Gastrocnemius medialis (tissue), 4 donors: ENCODE data around the gene MEGF8. TPM values are rescaled to one million over a fixed set of nuclear protein-coding genes. Genes with fewer than 3 reads are reported as not detected.
A peak's percentile ranks its signal among the peaks of the same experiment; 100 is the strongest.

Experiments
- ATAC-seq, 2 donors: fragments of 150-250 bp; one replicate each; pipeline ENCODE4 v1.9.1; 2016
- DNase-seq, 2 donors: peaks; one replicate each; pipeline ENCODE4 v3.0.0-alpha.2; 2019
- H3K27ac ChIP-seq, 4 donors: fragments of 200-600 bp; sonication (generic); 1 replicate in 1 of 4; 2 replicates in 3 of 4; pipeline ENCODE4 v1.5.1; 2016 to 2018; ENCODE audit warnings: mild to moderate bottlenecking in 2 of 4, moderate library complexity in 1 of 4
- H3K27me3 ChIP-seq, 3 donors: fragments of 200-600 bp; sonication (generic) in 2 of 3; 1 replicate in 1 of 3; 2 replicates in 2 of 3; pipeline versions ENCODE4 v1.5.1 to v1.6.0; 2016 to 2019; ENCODE audit warnings: mild to moderate bottlenecking in 1 of 3, moderate library complexity in 1 of 3
- H3K36me3 ChIP-seq, 2 donors: fragments of 200-600 bp; sonication (generic) in 1 of 2; one replicate each; pipeline ENCODE4 v1.5.1; 2017 to 2018
- H3K4me1 ChIP-seq, 2 donors: fragments of 200-600 bp; sonication (generic) in 1 of 2; one replicate each; pipeline ENCODE4 v1.5.1; 2016 to 2017; ENCODE audit warnings: mild to moderate bottlenecking in 2 of 2
- H3K4me3 ChIP-seq, 4 donors: fragments of 200-600 bp; sonication (generic) in 3 of 4; 1 replicate in 1 of 4; 2 replicates in 3 of 4; pipeline ENCODE4 v1.5.1; 2016 to 2019; ENCODE audit warnings: mild to moderate bottlenecking in 2 of 4
- H3K9me3 ChIP-seq, 3 donors: fragments of 200-600 bp; sonication (generic) in 2 of 3; 1 replicate in 1 of 3; 2 replicates in 2 of 3; pipeline ENCODE4 v1.5.1; 2016 to 2019
- CTCF ChIP-seq, 5 experiments: fragments of 450-650 bp in 3 of 5; fragments of 200-600 bp in 2 of 5; sonication (generic) in 2 of 5; IDR thresholded peaks in 4 of 5; conservative IDR thresholded peaks in 1 of 5; 1 replicate in 4 of 5; 2 replicates in 1 of 5; pipeline ENCODE4 v1.5.1; 2016 to 2019; ENCODE audit warnings: antibody characterized with exemption in 5 of 5, mild to moderate bottlenecking in 3 of 5, moderate library complexity in 3 of 5
- POLR2A ChIP-seq, 2 donors: fragments of 450-650 bp; IDR thresholded peaks; one replicate each; pipeline ENCODE4 v1.6.1; 2017; ENCODE audit warnings: antibody characterized with exemption in 2 of 2, mild to moderate bottlenecking in 2 of 2, moderate library complexity in 2 of 2
- in situ Hi-C, 4 donors: fragments of 200-750 bp; cut with MboI; loops; one replicate each; pipeline versions ENCODE4 v1.15.0 to v1.8.0; 2017; ENCODE audit warnings: low sequenced_read_pairs in 4 of 4
- intact Hi-C: fragments of 100-400 bp; cut with DNase I; formaldehyde crosslinking; loops from one replicate; pipeline ENCODE4 v1.15.1; 2023; ENCODE audit warnings: low total_unique reads
- total RNA-seq, 4 donors: library from RNA; depleted of rRNA; stranded (reverse); fragments of >200 nt; gene quantifications; one replicate each; pipeline versions ENCODE4 v1.1.0 to v1.2.3, GENCODE V29; 2016

Gene MEGF8
- total RNA-seq, 4 donors from 2014 or later, result 7.3 to 12.3 (median 10.3) TPM

DNA sequence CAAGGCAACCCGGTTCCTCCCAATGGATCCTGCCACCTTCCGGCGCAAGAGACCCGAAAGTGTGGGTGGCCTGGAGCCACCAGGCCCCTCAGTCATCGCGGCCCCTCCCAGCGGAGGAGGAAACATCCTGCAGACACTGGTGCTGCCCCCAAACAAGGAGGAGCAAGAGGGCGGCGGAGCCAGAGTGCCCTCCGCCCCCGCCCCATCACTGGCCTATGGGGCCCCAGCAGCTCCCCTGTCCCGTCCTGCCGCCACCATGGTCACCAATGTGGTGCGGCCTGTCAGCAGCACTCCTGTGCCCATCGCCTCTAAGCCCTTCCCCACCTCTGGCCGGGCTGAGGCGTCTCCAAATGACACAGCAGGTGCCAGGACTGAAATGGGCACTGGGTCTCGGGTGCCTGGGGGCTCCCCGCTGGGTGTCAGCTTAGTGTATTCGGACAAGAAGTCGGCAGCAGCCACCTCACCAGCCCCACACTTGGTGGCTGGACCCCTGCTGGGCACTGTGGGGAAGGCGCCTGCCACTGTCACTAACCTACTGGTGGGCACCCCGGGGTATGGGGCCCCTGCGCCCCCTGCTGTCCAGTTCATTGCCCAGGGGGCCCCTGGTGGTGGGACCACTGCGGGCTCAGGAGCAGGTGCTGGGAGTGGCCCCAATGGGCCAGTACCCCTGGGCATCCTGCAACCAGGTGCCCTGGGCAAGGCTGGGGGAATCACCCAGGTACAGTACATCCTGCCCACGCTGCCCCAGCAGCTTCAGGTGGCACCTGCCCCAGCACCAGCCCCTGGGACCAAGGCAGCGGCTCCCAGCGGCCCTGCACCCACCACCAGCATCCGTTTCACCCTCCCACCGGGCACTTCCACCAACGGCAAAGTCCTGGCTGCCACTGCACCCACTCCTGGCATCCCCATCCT, 34.7 kb upstream of the MEGF8 start:
- peaks cover 0 to 84% of the 10 kb centered on the region in 2 donors for H3K36me3 ChIP-seq
- no peak overlapping the region for H3K4me3 ChIP-seq
- no peak for DNase-seq
- TF ChIP-seq POLR2A (IDR thresholded peaks at IDR 0.05) (no peak), CTCF (IDR thresholded peaks at IDR 0.05 in 4 of 5, conservative IDR thresholded peaks at IDR 0.05 in 1 of 5) (peak in 4 of 5 experiments; percentile 8 to 38 (median 30))
- in situ Hi-C loops (no loop called here), intact Hi-C loops (no loop called here)
- no peak for ATAC-seq
- H3K27me3 ChIP-seq, result no peaks in the 10 kb centered on the region
- H3K4me1 ChIP-seq, result peaks cover 9 to 10% of the 10 kb centered on the region in 2 donors
- H3K9me3 ChIP-seq, result no peaks in the 10 kb centered on the region
- no peak overlapping the region for H3K27ac ChIP-seq

DNA sequence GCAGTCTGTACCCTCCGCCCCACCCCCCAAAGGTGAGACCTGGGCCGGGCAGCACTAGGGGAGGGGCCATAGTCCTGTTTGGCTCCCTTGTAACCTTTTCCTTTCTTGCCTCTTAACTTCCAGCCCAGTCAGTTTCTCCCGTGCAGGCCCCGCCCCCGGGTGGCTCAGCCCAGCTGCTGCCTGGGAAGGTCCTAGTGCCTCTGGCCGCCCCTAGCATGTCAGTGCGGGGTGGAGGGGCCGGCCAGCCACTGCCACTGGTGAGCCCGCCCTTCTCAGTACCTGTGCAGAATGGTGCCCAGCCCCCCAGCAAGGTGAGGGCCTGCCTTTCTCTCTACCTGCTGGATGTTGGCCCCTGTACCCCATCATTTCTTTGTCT, 34.0 kb upstream of the MEGF8 start:
- ATAC-seq, result no peak
- DNase-seq, result no peak
- Histone ChIP-seq H3K27ac (no peak overlapping the region), H3K4me1 (peaks cover 3 to 4% of the 10 kb centered on the region in 2 donors), H3K9me3 (no peaks in the 10 kb centered on the region), H3K36me3 (peaks cover 0 to 84% of the 10 kb centered on the region in 2 donors), H3K27me3 (no peaks in the 10 kb centered on the region), H3K4me3 (no peak overlapping the region)
- in situ Hi-C loops (no loop called here), intact Hi-C loops (no loop called here)
- TF ChIP-seq POLR2A (IDR thresholded peaks at IDR 0.05) (no peak), CTCF (IDR thresholded peaks at IDR 0.05 in 4 of 5, conservative IDR thresholded peaks at IDR 0.05 in 1 of 5) (no peak)

GRCh38 chr19:42292042-42292960, 33.1 kb upstream of the MEGF8 start:
- H3K4me1 ChIP-seq, result no peaks in the 10 kb centered on the region
- TF ChIP-seq POLR2A (IDR thresholded peaks at IDR 0.05) (no peak), CTCF (IDR thresholded peaks at IDR 0.05 in 4 of 5, conservative IDR thresholded peaks at IDR 0.05 in 1 of 5) (no peak)
- H3K4me3 ChIP-seq, result no peak overlapping the region
- ATAC-seq, result no peak
- no peak overlapping the region for H3K27ac ChIP-seq
- H3K27me3 ChIP-seq, result no peaks in the 10 kb centered on the region
- H3K9me3 ChIP-seq, result no peaks in the 10 kb centered on the region
- no peak for DNase-seq
- intact Hi-C loops (no loop called here), in situ Hi-C loops (no loop called here)
- H3K36me3 ChIP-seq, result peaks cover 0 to 78% of the 10 kb centered on the region in 2 donors

DNA sequence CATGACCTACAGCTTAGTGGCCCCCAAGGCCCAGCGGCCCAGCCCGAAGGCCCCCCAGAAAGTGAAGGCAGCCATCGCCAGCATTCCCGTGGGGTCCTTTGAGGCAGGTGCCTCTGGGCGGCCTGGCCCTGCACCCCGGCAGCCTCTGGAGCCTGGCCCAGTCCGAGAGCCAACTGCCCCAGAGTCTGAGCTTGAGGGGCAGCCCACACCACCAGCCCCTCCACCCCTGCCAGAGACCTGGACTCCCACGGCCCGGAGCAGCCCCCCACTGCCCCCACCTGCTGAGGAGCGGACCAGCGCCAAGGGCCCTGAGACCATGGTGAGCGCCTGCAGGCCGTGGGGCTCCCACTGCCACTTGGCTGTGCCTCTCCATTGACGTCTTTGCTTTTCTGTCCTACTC, 32.5 kb upstream of the MEGF8 start:
- peaks cover 0 to 71% of the 10 kb centered on the region in 2 donors for H3K36me3 ChIP-seq
- no peak for TF ChIP-seq CTCF (IDR thresholded peaks at IDR 0.05 in 4 of 5, conservative IDR thresholded peaks at IDR 0.05 in 1 of 5)
- TF ChIP-seq POLR2A (IDR thresholded peaks at IDR 0.05), result no peak
- ATAC-seq (no peak), DNase-seq (no peak)
- no peak overlapping the region for H3K4me3 ChIP-seq
- no peaks in the 10 kb centered on the region for H3K9me3 ChIP-seq
- in situ Hi-C loops (no loop called here), intact Hi-C loops (no loop called here)
- H3K4me1 ChIP-seq, result no peaks in the 10 kb centered on the region
- H3K27me3 ChIP-seq, result no peaks in the 10 kb centered on the region
- H3K27ac ChIP-seq, result no peak overlapping the region
